GM12878 (cell line): ENCODE data around the gene GINM1. TPM values are rescaled to one million over a fixed set of nuclear protein-coding genes. Genes with fewer than 3 reads are reported as not detected.
A peak's percentile ranks its signal among the peaks of the same experiment; 100 is the strongest.

Source experiments
- BACH1 ChIP-seq: fragments of 450-650 bp; IDR thresholded peaks from 2 replicates; pipeline ENCODE4 v1.6.1; 2017; ENCODE audit warnings: mild to moderate bottlenecking, borderline replicate concordance
- BCL11A ChIP-seq: IDR thresholded peaks from 2 replicates; pipeline ENCODE4 v1.6.1; 2011; ENCODE audit warnings: low read depth, low read length
- CHD2 ChIP-seq: IDR thresholded peaks from 2 replicates; pipeline ENCODE4 v1.6.1; 2011; ENCODE audit warnings: low read depth, low read length, improper control_type of control experiment, borderline replicate concordance
- E2F4 ChIP-seq: IDR thresholded peaks from 2 replicates; pipeline ENCODE4 v1.6.1; 2012; ENCODE audit warnings: low read depth, low read length, improper control_type of control experiment
- EP300 ChIP-seq, 2 experiments: fragments of 150-350 bp in 1 of 2; IDR thresholded peaks; 2 replicates each; pipeline ENCODE4 v1.6.1; 2011 to 2012; ENCODE audit warnings: low read depth in 2 of 2, low read length in 2 of 2, borderline replicate concordance in 1 of 2, improper control_type of control experiment in 1 of 2, inconsistent platforms in 1 of 2; ENCODE audit not compliant: control insufficient read depth in 1 of 2
- FOXK2 ChIP-seq: fragments of 450-650 bp; IDR thresholded peaks from 2 replicates; pipeline ENCODE4 v1.6.1; 2017; ENCODE audit warnings: mild to moderate bottlenecking, moderate library complexity
- HDAC2 ChIP-seq: fragments of 200-600 bp; sonication (generic); IDR thresholded peaks from 2 replicates; pipeline ENCODE4 v1.6.1; 2017
- HDAC6 ChIP-seq: fragments of 200-600 bp; sonication (generic); IDR thresholded peaks from one replicate; pipeline ENCODE4 v1.8.0; 2017; ENCODE audit warnings: antibody characterized with exemption; ENCODE audit not compliant: unreplicated experiment
- HDGF ChIP-seq: fragments of 450-650 bp; IDR thresholded peaks from 2 replicates; pipeline ENCODE4 v1.6.1; 2016; ENCODE audit warnings: antibody characterized with exemption
- IKZF2 ChIP-seq, 2 experiments: fragments of 450-650 bp; IDR thresholded peaks; 2 replicates each; pipeline ENCODE4 v1.6.1; 2017; ENCODE audit warnings: mild to moderate bottlenecking in 2 of 2, moderate library complexity in 2 of 2
- IRF5 ChIP-seq: fragments of 450-650 bp; IDR thresholded peaks from 2 replicates; pipeline ENCODE4 v1.6.1; 2017; ENCODE audit warnings: borderline replicate concordance
- MTA3 ChIP-seq: IDR thresholded peaks from 2 replicates; pipeline ENCODE4 v1.6.1; 2012; ENCODE audit warnings: low read length, inconsistent platforms, borderline replicate concordance
- MYB ChIP-seq: fragments of 150-350 bp; IDR thresholded peaks from 2 replicates; pipeline ENCODE4 v1.6.1; 2014; ENCODE audit warnings: mild to moderate bottlenecking, low read depth, low read length, borderline replicate concordance
- NBN ChIP-seq: fragments of 450-650 bp; IDR thresholded peaks from 2 replicates; pipeline ENCODE4 v1.6.1; 2016
- NFYB ChIP-seq: IDR thresholded peaks from 2 replicates; pipeline ENCODE4 v1.6.1; 2011; ENCODE audit warnings: low read depth, mild to moderate bottlenecking, low read length, improper control_type of control experiment, moderate library complexity; ENCODE audit not compliant: insufficient read depth
- RB1 ChIP-seq: fragments of 450-650 bp; formaldehyde crosslinking; IDR thresholded peaks from 2 replicates; pipeline ENCODE4 v1.6.1; 2017; ENCODE audit warnings: mild to moderate bottlenecking, borderline replicate concordance
- STAT3 ChIP-seq: IDR thresholded peaks from 2 replicates; pipeline ENCODE4 v1.6.1; 2011; ENCODE audit warnings: low read depth, low read length, improper control_type of control experiment
- TCF12 ChIP-seq: IDR thresholded peaks from 2 replicates; pipeline ENCODE4 v1.6.1; 2011; ENCODE audit warnings: low read depth, mild to moderate bottlenecking, low read length
- ZBTB40 ChIP-seq: fragments of 450-650 bp; IDR thresholded peaks from 2 replicates; pipeline ENCODE4 v1.6.1; 2016; ENCODE audit warnings: mild to moderate bottlenecking, moderate library complexity, borderline replicate concordance
- ZNF592 ChIP-seq: fragments of 450-650 bp; IDR thresholded peaks from 2 replicates; pipeline ENCODE4 v1.6.1; 2017; ENCODE audit warnings: mild to moderate bottlenecking, moderate library complexity
- ZZZ3 ChIP-seq: IDR thresholded peaks from 2 replicates; pipeline ENCODE4 v1.6.1; 2011; ENCODE audit warnings: low read depth; ENCODE audit not compliant: control insufficient read depth, insufficient read length
- polyA plus RNA-seq, 11 experiments: library from polyadenylated mRNA; depleted of rRNA in 4 of 11; unstranded in 6 of 11; stranded (reverse) in 5 of 11; fragments of >200 nt; fragmentation: Nextera tagmentation in 4 of 11; fragmentation: Illumina TruSeq in 1 of 11; extraction: Ambion mirVana in 4 of 11; extraction: Trizol in 1 of 11; gene quantifications; 1 replicate in 1 of 11; 2 replicates in 10 of 11; pipeline versions ENCODE4 v1.2.1 to v1.2.3, GENCODE V29; 2011 to 2016; ENCODE audit warnings: inconsistent platforms in 2 of 11, missing spikeins in 2 of 11, low read depth in 1 of 11
- total RNA-seq, 4 experiments: library from RNA; depleted of rRNA in 3 of 4; stranded (reverse); fragments of >200 nt in 3 of 4; fragmentation: Illumina TruSeq in 1 of 4; extraction: Trizol in 1 of 4; gene quantifications; 2 replicates each; pipeline versions ENCODE4 v1.2.1 to v1.2.3, GENCODE V29; 2013 to 2021

GINM1 gene
- total and polyA plus RNA-seq, 10 of the 15 experiments (the other 5 are each of a cell fraction or from before 2014, with no cell fraction given): 10.6 to 38.1 (median 30.8) TPM

- TF ChIP-seq FOXK2: no peak
- no peak for TF ChIP-seq BCL11A
- TF ChIP-seq IKZF2 (IDR thresholded peaks at IDR 0.05): peak in 1 of 2 experiments; percentile 20; a peak in 1 of 4 replicates
- no peak for TF ChIP-seq IRF5
- no peak for TF ChIP-seq HDGF
- TF ChIP-seq BACH1: no peak
- no peak for TF ChIP-seq EP300 (IDR thresholded peaks at IDR 0.05; ENCODE audit: borderline replicate concordance in 1 of 2, control insufficient read depth in 1 of 2, low read depth in 2 of 2, low read length in 2 of 2)
- TF ChIP-seq RB1: no peak
- 0 out of 2 replicates have a peak, but pooled peaks have one; percentile 3 for TF ChIP-seq MTA3
- no peak for TF ChIP-seq NBN
- TF ChIP-seq MYB: no peak
- no peak for TF ChIP-seq HDAC6
- no peak for TF ChIP-seq E2F4
- TF ChIP-seq ZBTB40: no peak
- TF ChIP-seq ZNF592: no peak
- TF ChIP-seq ZZZ3: no peak
- no peak for TF ChIP-seq CHD2
- TF ChIP-seq NFYB: no peak
- TF ChIP-seq HDAC2: no peak
- TF ChIP-seq STAT3: no peak
- no peak for TF ChIP-seq TCF12
Observed at GRCh38 chr6:149567945-149568585, 1.9 kb downstream of the GINM1 start (continued).
